Testis (tissue), 2 donors: ENCODE data around the gene EGFR.

Experiments
- POLR2A ChIP-seq: fragments of 450-650 bp; IDR thresholded peaks from one replicate; pipeline ENCODE4 v1.6.1; 2017; ENCODE audit warnings: antibody characterized with exemption, mild to moderate bottlenecking, moderate library complexity
- TF ChIP-seq, protein P1 (sequence below), 3 experiments: fragments of 450-650 bp in 2 of 3; fragments of 200-600 bp in 1 of 3; sonication (generic) in 1 of 3; IDR thresholded peaks; one replicate each; pipeline ENCODE4 v1.5.1; 2016 to 2019; ENCODE audit warnings: antibody characterized with exemption in 3 of 3, mild to moderate bottlenecking in 2 of 3, moderate library complexity in 1 of 3

DNA sequence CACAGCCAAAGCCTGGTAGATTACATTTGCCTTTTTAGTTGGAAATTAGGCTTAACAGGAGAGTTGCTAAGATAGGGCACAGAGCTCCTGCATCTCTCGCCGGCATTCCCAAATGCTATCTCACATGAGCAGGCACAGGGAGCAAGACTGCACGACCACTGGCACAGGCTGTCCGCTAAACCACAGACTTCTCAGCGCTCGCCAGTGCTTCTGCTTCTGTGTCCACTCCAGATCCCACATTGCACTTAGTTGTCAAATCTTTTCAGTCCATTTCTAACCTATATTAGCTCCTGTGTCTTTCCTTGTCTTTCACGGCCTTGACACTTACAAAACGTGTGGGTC, 138.9 kb downstream of the EGFR start:
- TF ChIP-seq POLR2A: no peak
- TF ChIP-seq, protein P1, sequence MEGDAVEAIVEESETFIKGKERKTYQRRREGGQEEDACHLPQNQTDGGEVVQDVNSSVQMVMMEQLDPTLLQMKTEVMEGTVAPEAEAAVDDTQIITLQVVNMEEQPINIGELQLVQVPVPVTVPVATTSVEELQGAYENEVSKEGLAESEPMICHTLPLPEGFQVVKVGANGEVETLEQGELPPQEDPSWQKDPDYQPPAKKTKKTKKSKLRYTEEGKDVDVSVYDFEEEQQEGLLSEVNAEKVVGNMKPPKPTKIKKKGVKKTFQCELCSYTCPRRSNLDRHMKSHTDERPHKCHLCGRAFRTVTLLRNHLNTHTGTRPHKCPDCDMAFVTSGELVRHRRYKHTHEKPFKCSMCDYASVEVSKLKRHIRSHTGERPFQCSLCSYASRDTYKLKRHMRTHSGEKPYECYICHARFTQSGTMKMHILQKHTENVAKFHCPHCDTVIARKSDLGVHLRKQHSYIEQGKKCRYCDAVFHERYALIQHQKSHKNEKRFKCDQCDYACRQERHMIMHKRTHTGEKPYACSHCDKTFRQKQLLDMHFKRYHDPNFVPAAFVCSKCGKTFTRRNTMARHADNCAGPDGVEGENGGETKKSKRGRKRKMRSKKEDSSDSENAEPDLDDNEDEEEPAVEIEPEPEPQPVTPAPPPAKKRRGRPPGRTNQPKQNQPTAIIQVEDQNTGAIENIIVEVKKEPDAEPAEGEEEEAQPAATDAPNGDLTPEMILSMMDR (IDR thresholded peaks at IDR 0.05): no peak
